ENCODE data around the gene SDK1. TPM values are rescaled to one million over a fixed set of nuclear protein-coding genes. Genes with fewer than 3 reads are reported as not detected.

SDK1 gene
- total RNA-seq, 4 donors from 2014 or later: 2.5 to 12.9 (median 6.1) TPM

- Histone ChIP-seq H3K36me3 (no peaks in the 10 kb centered on the region), H3K9me3 (no peaks in the 10 kb centered on the region), H3K27ac (no peak overlapping the region), H3K4me3 (no peak overlapping the region), H3K4me1 (no peaks in the 10 kb centered on the region), H3K27me3 (no peaks in the 10 kb centered on the region)
- no peak for TF ChIP-seq EP300 (IDR thresholded peaks at IDR 0.05)
- no peak for TF ChIP-seq CTCF (IDR thresholded peaks at IDR 0.05)
- TF ChIP-seq POLR2AphosphoS5 (IDR thresholded peaks at IDR 0.05): no peak
- TF ChIP-seq POLR2A (IDR thresholded peaks at IDR 0.05): no peak
- DNase-seq (ENCODE audit: low spot score in 2 of 2): no peak
- whole genome bisulfite sequencing: 32% methylated on average over 3 of the region's 3 CpGs
These were observed 258.2 kb downstream of the SDK1 start for GRCh38 chr7:3559278-3559677.

DNA sequence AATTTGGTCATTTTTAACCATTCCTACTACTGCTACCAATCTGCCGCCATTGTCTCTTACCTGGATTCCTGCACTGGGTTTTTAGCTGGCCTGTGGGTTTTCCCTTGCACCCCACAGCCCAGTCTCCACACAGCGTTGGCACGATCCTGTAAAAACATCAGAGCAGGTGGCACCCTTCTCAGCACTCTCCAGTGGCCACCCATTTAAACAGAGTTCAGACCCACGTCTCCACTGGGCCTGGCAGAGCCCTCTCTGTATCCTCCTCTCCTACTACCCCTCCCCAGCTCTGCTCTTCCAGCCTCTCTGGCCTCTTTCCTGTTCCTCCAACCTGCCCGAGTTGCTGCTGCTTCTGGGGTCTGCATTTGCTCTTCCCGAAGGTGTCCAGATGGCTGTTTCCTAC lies 259.4 kb downstream of the SDK1 start:
- no peak overlapping the region for H3K27ac ChIP-seq

DNA sequence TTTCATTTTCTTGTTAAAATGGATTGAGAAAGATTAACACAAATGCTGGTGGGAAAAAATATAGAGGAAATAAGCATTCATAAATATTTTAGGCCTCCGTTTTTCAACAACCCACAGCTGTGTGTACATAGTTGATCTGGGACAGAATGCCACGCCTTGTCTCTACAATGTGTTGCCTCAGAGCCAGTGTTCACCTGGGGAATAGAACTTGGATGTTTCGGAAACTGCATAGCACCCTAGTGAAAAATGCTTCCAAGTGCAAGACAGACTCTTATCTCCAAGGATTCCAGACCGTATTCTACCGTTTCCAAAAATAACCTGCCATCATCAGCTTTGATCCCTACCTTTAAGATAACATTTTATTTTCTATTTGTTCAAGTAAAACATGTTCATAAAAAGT lies 260.9 kb downstream of the SDK1 start:
- DNase-seq (ENCODE audit: low spot score in 2 of 2): no peak
- no peaks in the 10 kb centered on the region for H3K4me1 ChIP-seq
- no peak overlapping the region for H3K27ac ChIP-seq
- H3K27me3 ChIP-seq: no peaks in the 10 kb centered on the region
- 83% methylated on average over 5 of the region's 5 CpGs for WGBS
- no peaks in the 10 kb centered on the region for H3K36me3 ChIP-seq
- no peak for TF ChIP-seq POLR2AphosphoS5 (IDR thresholded peaks at IDR 0.05)
- no peak for TF ChIP-seq POLR2A (IDR thresholded peaks at IDR 0.05)
- no peak for TF ChIP-seq CTCF (IDR thresholded peaks at IDR 0.05)
- TF ChIP-seq EP300 (IDR thresholded peaks at IDR 0.05): no peak
- no peak overlapping the region for H3K4me3 ChIP-seq
- no peaks in the 10 kb centered on the region for H3K9me3 ChIP-seq

More for the DNA sequence above, 259.4 kb downstream of the SDK1 start:
- Histone ChIP-seq H3K9me3 (no peaks in the 10 kb centered on the region), H3K27me3 (no peaks in the 10 kb centered on the region), H3K4me3 (no peak overlapping the region), H3K36me3 (no peaks in the 10 kb centered on the region), H3K4me1 (no peaks in the 10 kb centered on the region)
- TF ChIP-seq POLR2A (IDR thresholded peaks at IDR 0.05) (no peak), CTCF (IDR thresholded peaks at IDR 0.05) (no peak), EP300 (IDR thresholded peaks at IDR 0.05) (no peak), POLR2AphosphoS5 (IDR thresholded peaks at IDR 0.05) (no peak)
- no peak for DNase-seq (ENCODE audit: low spot score in 2 of 2)
- 88% methylated on average over 6 of the region's 6 CpGs for WGBS

DNA sequence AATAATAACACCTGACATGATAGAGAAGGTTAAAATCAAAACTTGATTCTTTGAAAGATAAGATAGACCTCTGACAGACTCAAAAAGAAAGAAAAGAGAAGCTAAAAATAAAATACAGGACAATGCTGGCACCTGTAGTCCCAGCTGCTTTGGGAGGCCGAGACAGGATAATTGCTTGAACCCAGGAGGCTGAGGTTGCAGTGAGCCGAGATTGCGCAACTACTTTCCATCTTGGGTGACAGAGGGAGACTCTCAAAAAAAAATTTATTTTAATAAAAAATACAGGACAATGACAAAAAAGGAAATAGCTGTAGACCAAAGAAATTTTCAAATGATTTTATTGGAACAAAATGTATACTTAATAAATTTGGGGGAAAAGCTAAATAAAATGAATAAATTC lies 263.2 kb downstream of the SDK1 start:
- DNase-seq (ENCODE audit: low spot score in 2 of 2): no peak
- no peaks in the 10 kb centered on the region for H3K36me3 ChIP-seq
- H3K4me3 ChIP-seq: no peak overlapping the region
- TF ChIP-seq CTCF (IDR thresholded peaks at IDR 0.05): no peak
- TF ChIP-seq POLR2AphosphoS5 (IDR thresholded peaks at IDR 0.05): no peak
- no peak for TF ChIP-seq EP300 (IDR thresholded peaks at IDR 0.05)
- no peak for TF ChIP-seq POLR2A (IDR thresholded peaks at IDR 0.05)
- H3K4me1 ChIP-seq: no peaks in the 10 kb centered on the region
- WGBS: 88% methylated on average over 3 of the region's 3 CpGs
- no peaks in the 10 kb centered on the region for H3K27me3 ChIP-seq
- H3K27ac ChIP-seq: no peak overlapping the region
- H3K9me3 ChIP-seq: no peaks in the 10 kb centered on the region

DNA sequence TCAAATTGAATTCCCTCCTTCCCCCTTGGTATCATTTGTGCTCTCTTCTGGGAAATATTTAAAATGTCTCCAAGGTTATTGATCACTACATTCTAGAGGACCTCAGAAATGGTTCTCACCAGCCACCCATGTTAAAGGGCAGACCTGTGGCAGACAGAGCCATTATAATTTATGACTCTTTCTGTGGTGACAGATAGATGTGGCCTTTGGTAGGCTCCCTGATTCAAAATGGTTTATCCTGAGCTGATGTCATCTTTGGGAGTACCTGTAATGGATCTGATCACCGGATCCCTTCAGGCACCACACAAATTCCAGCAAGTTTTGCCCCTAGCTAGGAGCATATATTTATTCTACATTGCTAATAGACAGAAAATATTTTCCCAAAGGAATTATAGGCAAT lies 267.5 kb downstream of the SDK1 start:
- DNase-seq (ENCODE audit: low spot score in 2 of 2): no peak
- Histone ChIP-seq H3K4me3 (no peak overlapping the region), H3K9me3 (no peaks in the 10 kb centered on the region), H3K27ac (no peak overlapping the region), H3K4me1 (no peaks in the 10 kb centered on the region), H3K27me3 (no peaks in the 10 kb centered on the region), H3K36me3 (no peaks in the 10 kb centered on the region)
- WGBS: 100% methylated on average over 1 of the region's 1 CpG
- TF ChIP-seq POLR2A (IDR thresholded peaks at IDR 0.05) (no peak), EP300 (IDR thresholded peaks at IDR 0.05) (no peak), CTCF (IDR thresholded peaks at IDR 0.05) (no peak), POLR2AphosphoS5 (IDR thresholded peaks at IDR 0.05) (no peak)
